Chondrocyte (in vitro differentiated cells): ENCODE measurements around the gene TSPAN12. TPM values are rescaled to one million over a fixed set of nuclear protein-coding genes. Genes with fewer than 3 reads are reported as not detected.

Experiments used
- DNase-seq: peaks from one replicate; pipeline ENCODE4 v3.0.0; 2021; ENCODE audit warnings: mixed read lengths, low spot score
- H3K27ac Mint-ChIP-seq: one replicate; pipeline ENCODE4 v1.8.0; 2021; ENCODE audit warnings: mild to moderate bottlenecking, moderate library complexity, mixed read lengths; ENCODE audit not compliant: unreplicated experiment
- H3K27me3 Mint-ChIP-seq: 2 replicates; pipeline ENCODE4 v1.8.0; 2021; ENCODE audit warnings: low read depth, mixed read lengths
- H3K36me3 Mint-ChIP-seq: 2 replicates; pipeline ENCODE4 v1.8.0; 2021; ENCODE audit warnings: low read depth, mixed read lengths
- H3K4me1 Mint-ChIP-seq: 2 replicates; pipeline ENCODE4 v1.8.0; 2021; ENCODE audit warnings: low read depth, mild to moderate bottlenecking, mixed read lengths
- H3K4me3 Mint-ChIP-seq: one replicate; pipeline ENCODE4 v1.8.0; 2021; ENCODE audit warnings: mild to moderate bottlenecking, moderate library complexity, mixed read lengths; ENCODE audit not compliant: unreplicated experiment
- H3K9me3 Mint-ChIP-seq: 2 replicates; pipeline ENCODE4 v1.8.0; 2021; ENCODE audit warnings: low read depth, mixed read lengths
- total RNA-seq: library from RNA; stranded (reverse); gene quantifications from 3 replicates; pipeline ENCODE4 v1.2.1, GENCODE V29; 2021
- TF ChIP-seq, protein P1 (sequence below): fragments of 200-600 bp; sonication (generic); IDR thresholded peaks from 2 replicates; pipeline ENCODE4 v1.5.0; 2021; ENCODE audit warnings: antibody characterized with exemption, mild to moderate bottlenecking, moderate library complexity

The TSPAN12 gene
- total RNA-seq, 1 donor from 2014 or later: 7.8 TPM

DNA sequence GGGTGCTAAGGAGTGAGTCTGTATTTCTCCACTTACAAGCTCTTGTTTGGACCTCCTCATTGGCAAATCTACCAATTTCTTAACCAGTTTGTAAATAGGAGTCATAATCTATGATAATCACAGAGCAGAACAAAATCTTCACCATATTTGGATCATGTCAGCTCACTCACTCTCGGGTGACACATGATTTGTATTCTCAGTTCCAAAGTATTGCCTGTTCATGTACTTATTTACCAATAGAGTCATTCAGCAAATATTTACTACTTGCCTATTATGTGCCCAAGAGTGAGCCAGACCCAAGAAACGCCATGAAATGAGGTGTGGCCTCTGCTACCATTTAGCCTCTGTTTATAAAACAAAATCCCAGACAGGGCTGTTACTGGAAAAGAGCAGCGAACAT, 114.8 kb downstream of the TSPAN12 start:
- no peak for DNase-seq
- H3K4me3 Mint-ChIP-seq: no peak overlapping the region
- no peaks in the 10 kb centered on the region for H3K27me3 Mint-ChIP-seq
- TF ChIP-seq, protein P1, sequence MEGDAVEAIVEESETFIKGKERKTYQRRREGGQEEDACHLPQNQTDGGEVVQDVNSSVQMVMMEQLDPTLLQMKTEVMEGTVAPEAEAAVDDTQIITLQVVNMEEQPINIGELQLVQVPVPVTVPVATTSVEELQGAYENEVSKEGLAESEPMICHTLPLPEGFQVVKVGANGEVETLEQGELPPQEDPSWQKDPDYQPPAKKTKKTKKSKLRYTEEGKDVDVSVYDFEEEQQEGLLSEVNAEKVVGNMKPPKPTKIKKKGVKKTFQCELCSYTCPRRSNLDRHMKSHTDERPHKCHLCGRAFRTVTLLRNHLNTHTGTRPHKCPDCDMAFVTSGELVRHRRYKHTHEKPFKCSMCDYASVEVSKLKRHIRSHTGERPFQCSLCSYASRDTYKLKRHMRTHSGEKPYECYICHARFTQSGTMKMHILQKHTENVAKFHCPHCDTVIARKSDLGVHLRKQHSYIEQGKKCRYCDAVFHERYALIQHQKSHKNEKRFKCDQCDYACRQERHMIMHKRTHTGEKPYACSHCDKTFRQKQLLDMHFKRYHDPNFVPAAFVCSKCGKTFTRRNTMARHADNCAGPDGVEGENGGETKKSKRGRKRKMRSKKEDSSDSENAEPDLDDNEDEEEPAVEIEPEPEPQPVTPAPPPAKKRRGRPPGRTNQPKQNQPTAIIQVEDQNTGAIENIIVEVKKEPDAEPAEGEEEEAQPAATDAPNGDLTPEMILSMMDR: no peak
- H3K9me3 Mint-ChIP-seq: no peaks in the 10 kb centered on the region
- H3K4me1 Mint-ChIP-seq: no peaks in the 10 kb centered on the region
- H3K36me3 Mint-ChIP-seq: no peaks in the 10 kb centered on the region
- H3K27ac Mint-ChIP-seq: no peak overlapping the region

DNA sequence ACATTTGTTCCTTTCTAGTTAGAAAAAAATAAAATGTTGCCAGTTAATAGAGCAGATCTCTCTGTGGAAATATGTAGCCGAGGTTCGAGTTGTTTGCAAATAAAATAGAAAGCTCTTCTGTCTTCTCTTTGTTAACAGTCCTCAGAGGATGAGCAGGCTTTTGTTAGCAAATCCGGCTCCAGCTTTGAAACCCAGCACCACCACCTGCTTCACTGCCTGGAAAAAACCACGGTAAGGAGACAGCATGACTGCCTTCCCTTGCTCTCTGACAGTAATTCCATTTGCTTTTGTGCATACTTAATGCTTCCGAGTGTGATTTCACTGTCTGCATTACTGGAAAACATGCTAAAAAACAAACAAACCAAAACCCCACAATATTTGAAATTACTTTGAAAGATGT, 115.6 kb downstream of the TSPAN12 start:
- Mint-ChIP-seq H3K27me3 (no peaks in the 10 kb centered on the region), H3K27ac (no peak overlapping the region), H3K36me3 (no peaks in the 10 kb centered on the region), H3K4me1 (no peaks in the 10 kb centered on the region), H3K4me3 (no peak overlapping the region), H3K9me3 (no peaks in the 10 kb centered on the region)
- DNase-seq: no peak
- TF ChIP-seq, protein P1: no peak

DNA sequence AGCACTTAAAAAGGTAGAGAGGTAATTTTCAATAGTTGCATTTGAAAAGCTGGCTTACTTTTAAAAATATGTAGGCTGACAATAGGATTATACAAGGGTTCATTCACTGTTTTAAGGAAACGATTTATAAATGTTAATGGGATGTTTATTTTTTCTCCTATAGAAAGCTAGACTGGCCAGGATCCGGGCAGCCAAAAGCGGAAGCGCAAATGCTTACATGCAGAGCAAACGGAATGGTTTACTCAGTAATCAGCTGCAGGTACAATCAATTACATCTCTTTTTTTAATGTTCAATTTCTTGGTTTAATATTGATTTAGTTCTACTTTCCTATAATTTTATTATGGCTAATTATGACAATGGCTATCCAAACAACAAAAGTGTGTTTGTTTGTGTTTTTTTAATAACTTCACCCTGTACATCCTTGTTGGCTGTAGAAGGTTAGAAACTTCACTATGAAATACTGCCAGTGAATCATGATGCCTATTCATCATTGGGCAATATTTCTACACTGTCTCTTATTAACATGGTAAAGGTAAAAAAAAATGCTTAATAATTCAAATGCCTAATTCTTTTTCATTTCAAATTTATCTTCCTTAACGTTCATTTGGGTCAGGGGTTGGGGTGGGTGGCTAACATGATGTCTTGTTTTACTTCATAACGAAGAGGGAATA, 116.4 kb downstream of the TSPAN12 start:
- H3K36me3 Mint-ChIP-seq: no peaks in the 10 kb centered on the region
- H3K9me3 Mint-ChIP-seq: no peaks in the 10 kb centered on the region
- H3K27me3 Mint-ChIP-seq: no peaks in the 10 kb centered on the region
- no peak for DNase-seq
- TF ChIP-seq, protein P1: no peak
- H3K4me3 Mint-ChIP-seq: no peak overlapping the region
- H3K27ac Mint-ChIP-seq: no peak overlapping the region
- H3K4me1 Mint-ChIP-seq: no peaks in the 10 kb centered on the region

DNA sequence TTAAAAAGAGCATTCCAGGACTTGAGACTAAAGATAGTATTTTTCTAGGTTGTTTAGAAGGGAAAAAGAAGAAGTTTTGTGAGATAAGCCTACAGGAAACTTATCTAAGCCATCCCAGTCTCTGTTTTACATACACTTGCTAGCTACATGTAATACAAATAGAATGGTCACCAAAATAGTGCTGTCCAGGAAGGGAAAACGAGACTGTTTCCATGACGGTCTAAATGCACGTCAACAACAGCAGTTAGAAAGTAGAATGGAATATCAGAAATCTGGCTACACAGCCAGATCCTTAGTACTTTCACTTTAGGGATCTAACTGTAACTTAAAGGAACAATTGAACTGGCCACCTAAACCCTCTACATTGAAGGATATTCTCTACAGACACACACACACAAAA, 117.6 kb downstream of the TSPAN12 start:
- DNase-seq: no peak
- Mint-ChIP-seq H3K27me3 (no peaks in the 10 kb centered on the region), H3K4me3 (no peak overlapping the region), H3K4me1 (no peaks in the 10 kb centered on the region), H3K9me3 (no peaks in the 10 kb centered on the region), H3K27ac (no peak overlapping the region), H3K36me3 (no peaks in the 10 kb centered on the region)
- TF ChIP-seq, protein P1: no peak

DNA sequence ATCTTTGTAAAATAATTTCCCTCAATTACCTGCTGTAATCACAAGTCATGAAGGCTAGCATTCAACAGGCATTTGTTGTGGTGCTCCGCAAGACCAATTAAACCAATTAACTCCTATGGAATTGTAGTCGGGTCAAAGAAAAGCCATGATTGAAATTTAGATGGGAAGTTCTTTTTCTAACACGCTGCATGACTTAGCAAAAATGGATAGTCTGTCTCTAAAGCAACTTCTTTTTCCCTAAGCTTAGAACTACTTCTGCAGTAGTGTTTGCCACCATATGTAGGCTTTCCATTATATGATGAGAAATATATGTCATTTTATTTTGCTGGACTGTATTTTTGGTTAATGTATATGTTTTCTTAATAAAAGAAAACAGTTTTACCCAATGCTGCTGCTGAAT, 119.1 kb downstream of the TSPAN12 start:
- DNase-seq: no peak
- Mint-ChIP-seq H3K4me3 (no peak overlapping the region), H3K36me3 (no peaks in the 10 kb centered on the region), H3K9me3 (no peaks in the 10 kb centered on the region), H3K27ac (no peak overlapping the region), H3K4me1 (no peaks in the 10 kb centered on the region), H3K27me3 (no peaks in the 10 kb centered on the region)
- TF ChIP-seq, protein P1: no peak

Other genes with a start within 250 kb of the TSPAN12 start
- 14.2 to 18.6 TPM (median 17.4 TPM) in 3 replicates for gene ING3, start 92.6 kb upstream of the TSPAN12 start, total RNA-seq
- gene CPED1, start 130.6 kb upstream of the TSPAN12 start, total RNA-seq: 2.8 to 4.9 TPM (median 4.0 TPM) in 3 replicates